Mesendoderm (in vitro differentiated cells): ENCODE data around the gene OTUB1. TPM values are rescaled to one million over a fixed set of nuclear protein-coding genes. Genes with fewer than 3 reads are reported as not detected.
"Not testable (repeated sequence)": the region's sequence is repeated elsewhere in the genome, so short reads cannot be mapped to it uniquely, and the experiment has no call there.

Experiments used
- DNase-seq: peaks from one replicate; pipeline ENCODE4 v3.0.0; 2013
- H2AK5ac ChIP-seq: 2 replicates; pipeline ENCODE4 v1.6.1; 2013; ENCODE audit warnings: low read length, inconsistent platforms
- H2BK120ac ChIP-seq: 2 replicates; pipeline ENCODE4 v1.6.1; 2013; ENCODE audit warnings: low read depth, mild to moderate bottlenecking, low read length, moderate library complexity, mixed read lengths
- H2BK15ac ChIP-seq: replicated peaks from 2 replicates; pipeline ENCODE4 v1.6.1; 2013; ENCODE audit warnings: low read depth, mild to moderate bottlenecking, moderate library complexity
- H2BK5ac ChIP-seq: 2 replicates; pipeline ENCODE4 v1.6.1; 2013; ENCODE audit warnings: low read length, inconsistent platforms
- H3K18ac ChIP-seq: 2 replicates; pipeline ENCODE4 v1.6.1; 2013; ENCODE audit warnings: mild to moderate bottlenecking, low read length, mixed read lengths
- H3K23ac ChIP-seq: one replicate; pipeline ENCODE4 v1.6.1; 2013; ENCODE audit warnings: low read length
- H3K27ac ChIP-seq: 2 replicates; pipeline ENCODE4 v1.5.1; 2013; ENCODE audit warnings: low read depth, mild to moderate bottlenecking, inconsistent platforms, low read length, moderate library complexity
- H3K27me3 ChIP-seq: 2 replicates; pipeline ENCODE4 v1.6.1; 2013; ENCODE audit warnings: low read length, control low read depth, mild to moderate bottlenecking, inconsistent platforms; ENCODE audit not compliant: insufficient read depth, poor library complexity
- H3K36me3 ChIP-seq: 2 replicates; pipeline ENCODE4 v1.6.1; 2013; ENCODE audit warnings: low read length, inconsistent platforms; ENCODE audit not compliant: control insufficient read depth, insufficient read depth
- H3K4ac ChIP-seq: one replicate; pipeline ENCODE4 v1.6.1; 2013; ENCODE audit warnings: low read depth, mild to moderate bottlenecking, low read length, moderate library complexity
- H3K4me1 ChIP-seq: 2 replicates; pipeline ENCODE4 v1.6.1; 2013; ENCODE audit warnings: low read depth, low read length, inconsistent platforms; ENCODE audit not compliant: control insufficient read depth
- H3K4me2 ChIP-seq: 2 replicates; pipeline ENCODE4 v1.6.1; 2013; ENCODE audit warnings: low read length
- H3K4me3 ChIP-seq: 2 replicates; pipeline ENCODE4 v1.5.1; 2013; ENCODE audit warnings: mild to moderate bottlenecking, low read length
- H3K56ac ChIP-seq: one replicate; pipeline ENCODE4 v1.6.1; 2013; ENCODE audit warnings: low read length
- H3K79me1 ChIP-seq: 2 replicates; pipeline ENCODE4 v1.6.1; 2013; ENCODE audit warnings: low read length, inconsistent platforms
- H3K79me2 ChIP-seq: 2 replicates; pipeline ENCODE4 v1.6.1; 2013; ENCODE audit warnings: mild to moderate bottlenecking, low read length; ENCODE audit not compliant: control insufficient read depth, insufficient read depth
- H3K9ac ChIP-seq: 2 replicates; pipeline ENCODE4 v1.6.1; 2013; ENCODE audit warnings: low read length, inconsistent platforms
- H4K5ac ChIP-seq: one replicate; pipeline ENCODE4 v1.6.1; 2013; ENCODE audit warnings: low read length
- H4K8ac ChIP-seq: one replicate; pipeline ENCODE4 v1.6.1; 2013; ENCODE audit warnings: low read depth, mild to moderate bottlenecking, control low read depth, low read length, moderate library complexity
- WGBS: extraction: QIAGEN DNeasy Blood & Tissue Kit; methylation state at CpG from one replicate; pipeline ENCODE4 v1.1.7; 2013; ENCODE audit warnings: low lambda C conversion rate, missing lambda C conversion rate; ENCODE audit not compliant: insufficient coverage; ENCODE audit errors: extremely low coverage; 5-methylcytosine and 5-hydroxymethylcytosine counted together
- small RNA-seq: library from polyadenylated mRNA; stranded (forward); fragments of <200 nt; extraction: miRNeasy Mini kit (QIAGEN cat#:217004); gene quantifications from one replicate; pipeline ENCODE3, GENCODE V24; 2013; ENCODE audit not compliant: insufficient read depth

OTUB1 gene

DNA sequence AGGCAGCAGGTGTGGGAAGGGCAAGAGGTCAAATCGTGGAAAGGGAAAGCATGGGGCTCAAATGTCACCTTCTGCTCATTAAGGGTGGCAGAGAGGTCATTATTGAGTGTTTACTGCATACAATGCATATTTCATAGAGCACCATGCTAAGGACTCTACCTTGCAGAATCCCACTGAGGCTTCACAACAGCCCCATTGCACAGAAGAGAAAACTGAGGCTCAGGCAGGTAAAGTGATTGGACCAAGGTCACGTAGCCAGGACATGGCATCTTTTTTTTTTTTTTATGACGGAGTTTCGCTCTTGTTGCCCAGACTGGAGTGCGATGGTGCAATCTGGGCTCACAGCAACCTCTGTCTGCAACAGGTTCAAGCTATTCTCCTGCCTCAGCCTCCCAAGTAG, 57.3 kb downstream of the OTUB1 start:
- H2AK5ac ChIP-seq = no peak overlapping the region
- no peaks in the 10 kb centered on the region for H3K4me1 ChIP-seq
- H3K4me3 ChIP-seq = no peak overlapping the region
- H3K79me2 ChIP-seq = no peaks in the 10 kb centered on the region
- no peaks in the 10 kb centered on the region for H3K79me1 ChIP-seq
- no peaks in the 10 kb centered on the region for H3K36me3 ChIP-seq
- H4K8ac ChIP-seq = no peak overlapping the region
- H3K27ac ChIP-seq = no peak overlapping the region
- H3K27me3 ChIP-seq = no peaks in the 10 kb centered on the region
- WGBS = no CpG with 5 or more reads among the region's 5 CpGs
- no peak for DNase-seq
- H3K4me2 ChIP-seq = no peak overlapping the region
- no peak overlapping the region for H3K9ac ChIP-seq
- H3K4ac ChIP-seq = no peak overlapping the region
- H3K18ac ChIP-seq = no peak overlapping the region
- no peak overlapping the region for H3K56ac ChIP-seq
- H4K5ac ChIP-seq = no peak overlapping the region
- no peak overlapping the region for H2BK120ac ChIP-seq
- no peak overlapping the region for H2BK15ac ChIP-seq
- no peak overlapping the region for H2BK5ac ChIP-seq
- no peak overlapping the region for H3K23ac ChIP-seq

DNA sequence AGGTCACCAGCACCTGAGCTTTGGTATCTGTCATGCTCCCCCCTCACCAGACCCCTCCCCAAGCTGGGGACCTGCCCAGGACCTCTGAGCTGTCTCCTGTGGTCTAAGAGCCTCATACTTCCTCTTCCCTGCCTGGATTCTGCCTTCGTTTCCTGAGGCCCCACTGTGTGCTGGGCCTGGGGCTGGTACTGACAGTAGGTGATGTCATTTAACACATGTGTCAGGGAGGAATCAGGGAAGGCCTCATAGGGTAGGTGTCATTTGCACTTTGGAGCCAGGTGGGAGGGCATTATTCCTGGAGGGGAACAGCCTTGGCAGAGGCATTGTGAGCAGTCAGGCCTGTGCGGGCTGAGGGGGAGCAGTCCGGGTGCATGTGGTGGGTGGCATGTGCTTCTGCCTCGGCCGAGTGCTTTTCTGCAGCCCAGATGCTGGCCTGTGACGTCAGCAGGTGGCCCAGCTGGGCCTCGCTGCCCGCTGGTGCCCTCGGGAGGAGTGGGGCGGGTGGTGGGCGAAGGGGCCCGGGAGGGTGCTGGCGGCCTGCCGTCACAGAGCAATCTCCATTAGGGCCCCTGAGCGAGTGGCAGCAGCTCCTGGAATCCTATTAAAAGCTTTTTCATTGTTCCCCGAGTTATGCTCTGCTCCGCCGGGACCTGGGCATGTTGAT, 58.6 kb downstream of the OTUB1 start:
- no peak overlapping the region for H3K9ac ChIP-seq
- no peaks in the 10 kb centered on the region for H3K79me1 ChIP-seq
- H4K8ac ChIP-seq = no peak overlapping the region
- H3K56ac ChIP-seq = no peak overlapping the region
- H3K36me3 ChIP-seq = no peaks in the 10 kb centered on the region
- no peaks in the 10 kb centered on the region for H3K27me3 ChIP-seq
- no peak overlapping the region for H2AK5ac ChIP-seq
- no peak overlapping the region for H3K4me2 ChIP-seq
- no peaks in the 10 kb centered on the region for H3K79me2 ChIP-seq
- no peak overlapping the region for H3K4me3 ChIP-seq
- no peak overlapping the region for H2BK5ac ChIP-seq
- H2BK15ac ChIP-seq = no peak overlapping the region
- no peak overlapping the region for H3K27ac ChIP-seq
- no CpG with 5 or more reads among the region's 18 CpGs for WGBS
- H4K5ac ChIP-seq = no peak overlapping the region
- no peak overlapping the region for H2BK120ac ChIP-seq
- no peak overlapping the region for H3K4ac ChIP-seq
- H3K4me1 ChIP-seq = no peaks in the 10 kb centered on the region
- DNase-seq = no peak
- H3K18ac ChIP-seq = no peak overlapping the region
- no peak overlapping the region for H3K23ac ChIP-seq

DNA sequence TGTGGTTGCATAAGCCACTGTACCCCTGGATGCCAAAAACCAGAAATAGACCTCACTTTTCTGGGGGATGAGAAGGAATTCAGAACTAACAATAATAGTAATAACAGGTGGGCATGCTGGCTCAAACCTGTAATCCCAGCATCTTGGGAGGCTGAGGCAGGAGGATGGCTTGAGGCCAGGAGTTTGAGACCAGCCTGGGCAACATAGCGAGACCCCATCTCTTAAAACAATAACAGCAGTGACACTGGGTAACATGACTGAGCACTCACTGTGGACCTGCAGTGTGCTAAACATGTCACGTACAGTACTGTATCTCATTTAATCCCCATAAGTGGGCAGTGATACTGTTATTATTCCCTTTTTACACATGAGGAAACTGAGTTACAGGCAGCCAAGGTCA, 59.5 kb downstream of the OTUB1 start:
- Histone ChIP-seq H3K56ac (no peak overlapping the region), H3K36me3 (no peaks in the 10 kb centered on the region), H3K79me1 (no peaks in the 10 kb centered on the region), H3K4me1 (no peaks in the 10 kb centered on the region), H2BK120ac (no peak overlapping the region), H3K4me2 (no peak overlapping the region), H4K5ac (no peak overlapping the region), H2BK5ac (no peak overlapping the region), H3K27ac (no peak overlapping the region), H3K4ac (no peak overlapping the region), H3K23ac (no peak overlapping the region), H3K18ac (no peak overlapping the region), H3K4me3 (no peak overlapping the region), H2BK15ac (no peak overlapping the region), H4K8ac (no peak overlapping the region), H3K79me2 (no peaks in the 10 kb centered on the region), H3K27me3 (no peaks in the 10 kb centered on the region), H2AK5ac (no peak overlapping the region), H3K9ac (no peak overlapping the region)
- WGBS = no CpG with 5 or more reads among the region's 2 CpGs
- DNase-seq = no peak

GRCh38 chr11:64047373-64047772, 61.1 kb downstream of the OTUB1 start:
- not testable (repeated sequence) for H3K56ac ChIP-seq, H3K79me2 ChIP-seq, H2AK5ac ChIP-seq, H3K36me3 ChIP-seq, H3K4me1 ChIP-seq, H3K27ac ChIP-seq, H4K8ac ChIP-seq, H2BK5ac ChIP-seq, H3K18ac ChIP-seq, DNase-seq, H3K23ac ChIP-seq, H3K4me2 ChIP-seq, H3K79me1 ChIP-seq, H3K4ac ChIP-seq, H4K5ac ChIP-seq, H3K27me3 ChIP-seq, H2BK15ac ChIP-seq, H3K4me3 ChIP-seq, H3K9ac ChIP-seq, H2BK120ac ChIP-seq
- WGBS = no CpG with 5 or more reads among the region's 8 CpGs

Small RNAs within 50 kb of the gene (small RNA-seq; reads per million reads assigned to genes)
- not detected for gene RNU6-45P
